Lower lobe of right lung (tissue), 2 donors: ENCODE data around the gene EVX2. TPM values are rescaled to one million over a fixed set of nuclear protein-coding genes. Genes with fewer than 3 reads are reported as not detected.

Experiments used
- ATAC-seq, 2 donors: fragments of 200-7000 bp; cut with Tn5 transposase; one replicate each; pipeline ENCODE4 v1.9.1; 2020 to 2022; ENCODE audit warnings: mild to moderate bottlenecking in 2 of 2, moderate library complexity in 2 of 2
- DNase-seq: peaks from one replicate; pipeline ENCODE4 v3.0.0-alpha.2; 2020
- H3K27ac ChIP-seq: fragments of 200-600 bp; one replicate; pipeline ENCODE4 v1.8.0; 2022
- H3K27me3 ChIP-seq: fragments of 200-600 bp; one replicate; pipeline ENCODE4 v1.8.0; 2022; ENCODE audit warnings: low read depth
- H3K36me3 ChIP-seq: fragments of 200-600 bp; one replicate; pipeline ENCODE4 v1.8.0; 2022; ENCODE audit warnings: mild to moderate bottlenecking
- H3K4me1 ChIP-seq: fragments of 200-600 bp; one replicate; pipeline ENCODE4 v1.8.0; 2022
- H3K4me3 ChIP-seq: fragments of 200-600 bp; one replicate; pipeline ENCODE4 v1.8.0; 2022; ENCODE audit warnings: mild to moderate bottlenecking
- H3K9me3 ChIP-seq: fragments of 200-600 bp; one replicate; pipeline ENCODE4 v1.8.0; 2022
- CTCF ChIP-seq: fragments of 200-600 bp; IDR thresholded peaks from one replicate; pipeline ENCODE4 v1.8.0; 2022; ENCODE audit warnings: antibody characterized with exemption, mild to moderate bottlenecking
- intact Hi-C: fragments of 100-400 bp; cut with DNase I; formaldehyde crosslinking; loops from one replicate; pipeline ENCODE4 v1.11.0; 2022
- total RNA-seq: library from RNA; stranded (reverse); fragmentation: NEBNext Ultra II Directional; extraction: Animal tissue kit (Norgen Biotek cat#: 25700); gene quantifications from one replicate; pipeline ENCODE4 v1.2.1, GENCODE V29; 2021
- donor health status: DM: no; HTN: yes; CAD: no; lungs with severe emphysema.

The EVX2 gene
- total RNA-seq, 1 donor from 2014 or later = not detected

- DNase-seq = no peak
- H3K9me3 ChIP-seq = no peaks in the 10 kb centered on the region
- H3K4me1 ChIP-seq = peaks cover 19% of the 10 kb centered on the region
- no peaks in the 10 kb centered on the region for H3K36me3 ChIP-seq
- intact Hi-C loops = no loop called here
- no peak overlapping the region for H3K4me3 ChIP-seq
- no peak for ATAC-seq
- no peak overlapping the region for H3K27ac ChIP-seq
- no peak for TF ChIP-seq CTCF
- peaks cover 98% of the 10 kb centered on the region for H3K27me3 ChIP-seq
These were observed 26.9 kb upstream of the EVX2 start for GRCh38 chr2:176110415-176111308.

GRCh38 chr2:176109946-176110345 is 26.2 kb upstream of the EVX2 start:
- H3K4me1 ChIP-seq = peaks cover 19% of the 10 kb centered on the region
- H3K9me3 ChIP-seq = no peaks in the 10 kb centered on the region
- H3K27me3 ChIP-seq = peaks cover 98% of the 10 kb centered on the region
- no peak for DNase-seq
- intact Hi-C loops = no loop called here
- no peak for ATAC-seq
- no peaks in the 10 kb centered on the region for H3K36me3 ChIP-seq
- no peak overlapping the region for H3K27ac ChIP-seq
- no peak overlapping the region for H3K4me3 ChIP-seq
- no peak for TF ChIP-seq CTCF

- no peak overlapping the region for H3K4me3 ChIP-seq
- intact Hi-C loops = no loop called here
- DNase-seq = no peak
- H3K4me1 ChIP-seq = peaks cover 25% of the 10 kb centered on the region
- ATAC-seq = no peak
- peaks cover 98% of the 10 kb centered on the region for H3K27me3 ChIP-seq
- H3K9me3 ChIP-seq = no peaks in the 10 kb centered on the region
- H3K27ac ChIP-seq = no peak overlapping the region
- no peaks in the 10 kb centered on the region for H3K36me3 ChIP-seq
- TF ChIP-seq CTCF = no peak
These were observed 25.6 kb upstream of the EVX2 start for GRCh38 chr2:176109192-176109901.

- Histone ChIP-seq H3K27me3 (peaks cover 98% of the 10 kb centered on the region), H3K9me3 (no peaks in the 10 kb centered on the region), H3K4me3 (no peak overlapping the region), H3K27ac (no peak overlapping the region), H3K4me1 (peaks cover 29% of the 10 kb centered on the region), H3K36me3 (no peaks in the 10 kb centered on the region)
- DNase-seq (no peak), ATAC-seq (no peak)
- no peak for TF ChIP-seq CTCF
- intact Hi-C loops = no loop called here
These were observed 24.0 kb upstream of the EVX2 start for GRCh38 chr2:176107731-176108181.

GRCh38 chr2:176106581-176107539 is 23.1 kb upstream of the EVX2 start, which contains the start of gene HOXD11:
Gene HOXD11, plus strand, starts transcription at chr2:176107280. Its CDS starts 76 bp downstream, at chr2:176107356.
- no peaks in the 10 kb centered on the region for H3K36me3 ChIP-seq
- peak; percentile 25 to 56 for ATAC-seq
- no peak for DNase-seq
- H3K4me1 ChIP-seq = peaks cover 29% of the 10 kb centered on the region
- H3K27me3 ChIP-seq = peaks cover 98% of the 10 kb centered on the region
- no peaks in the 10 kb centered on the region for H3K9me3 ChIP-seq
- peak within 1 kb of the TSS; percentile 27 for H3K4me3 ChIP-seq
- no peak for TF ChIP-seq CTCF
- intact Hi-C loops = no loop called here
- H3K27ac ChIP-seq = no peak within 1 kb of the TSS
